Endothelial cell of umbilical vein (primary cell): ENCODE results near the gene ADAMTS17. TPM values are rescaled to one million over a fixed set of nuclear protein-coding genes. Genes with fewer than 3 reads are reported as not detected.

Experiments used
- BruUV-seq: library from RNA; stranded (reverse); fragments of 400-500 nt; replicated peaks from 2 replicates; lab custom pipeline; 2021; lab: Mats Ljungman, UMichigan
- CTCF ChIA-PET: fragments of 300-600, 350-600 bp; sonication (Branson Sonifier 250); formaldehyde crosslinking; loops from one replicate; lab custom pipeline; 2021; ENCODE audit warnings: antibody characterized with exemption, inconsistent platforms; lab: Charles Lee
- POLR2A ChIA-PET: fragments of 300-600, 350-600 bp; sonication (Branson Sonifier 250); formaldehyde crosslinking; loops from one replicate; lab custom pipeline; 2021; ENCODE audit warnings: antibody characterized with exemption, inconsistent platforms; lab: Charles Lee
- DNase-seq: peaks from one replicate; pipeline ENCODE4 v3.0.0-alpha.2; 2011; ENCODE audit warnings: low read depth, low spot score
- FAIRE-seq: peaks from 2 replicates; lab custom pipeline; 2011; peaks lifted over from hg19 to GRCh38; lab: Jason Lieb, UNC
- H2AFZ ChIP-seq: 2 replicates; pipeline ENCODE4 v1.6.0; 2012; ENCODE audit warnings: low read depth, low read length, control low read depth, inconsistent platforms
- H3K27ac ChIP-seq: 2 replicates; pipeline ENCODE4 v1.5.1; 2011; ENCODE audit warnings: low read depth, mild to moderate bottlenecking, control low read depth, low read length, moderate library complexity; ENCODE audit not compliant: insufficient read depth
- H3K27me3 ChIP-seq, 2 experiments: 2 replicates each; pipeline versions ENCODE4 v1.6.0 to v1.6.1; 2011; ENCODE audit warnings: low read length in 2 of 2, mixed read lengths in 1 of 2; ENCODE audit not compliant: control insufficient read depth in 2 of 2, insufficient read depth in 2 of 2
- H3K36me3 ChIP-seq, 2 experiments: 2 replicates in 1 of 2; 3 replicates in 1 of 2; pipeline ENCODE4 v1.5.1; 2011; ENCODE audit warnings: low read length in 2 of 2, mild to moderate bottlenecking in 1 of 2, moderate library complexity in 1 of 2; ENCODE audit not compliant: control insufficient read depth in 2 of 2, insufficient read depth in 2 of 2; ENCODE audit errors: extremely low read depth in 1 of 2
- H3K4me1 ChIP-seq: 3 replicates; pipeline ENCODE4 v1.5.1; 2011; ENCODE audit warnings: mild to moderate bottlenecking, low read length; ENCODE audit not compliant: control insufficient read depth, insufficient read depth; ENCODE audit errors: extremely low read depth
- H3K4me2 ChIP-seq: 2 replicates; pipeline ENCODE4 v1.6.1; 2011; ENCODE audit warnings: low read length, control low read depth, mixed read lengths; ENCODE audit not compliant: insufficient read depth
- H3K4me3 ChIP-seq, 3 experiments: fragments of 200-600 bp in 1 of 3; sonication (generic), shearing (Covaris generic) in 1 of 3; replicated peaks in 1 of 3; 2 replicates each; pipeline ENCODE4 v1.5.1; 2011 to 2016; ENCODE audit warnings: control low read depth in 3 of 3, low read length in 3 of 3, mild to moderate bottlenecking in 2 of 3, inconsistent platforms in 1 of 3, low read depth in 1 of 3, moderate library complexity in 1 of 3; ENCODE audit not compliant: insufficient read depth in 1 of 3
- H3K79me2 ChIP-seq: 2 replicates; pipeline ENCODE4 v1.6.0; 2012; ENCODE audit warnings: low read length, inconsistent platforms; ENCODE audit not compliant: control insufficient read depth, insufficient read depth
- H3K9ac ChIP-seq: replicated peaks from 2 replicates; pipeline ENCODE3; 2011; ENCODE audit warnings: low read length, control low read depth; ENCODE audit not compliant: insufficient read depth; ENCODE audit errors: extremely low read depth
- H3K9me1 ChIP-seq: replicated peaks from 3 replicates; pipeline ENCODE4 v1.6.0; 2011; ENCODE audit warnings: mild to moderate bottlenecking, low read length; ENCODE audit not compliant: control insufficient read depth, insufficient read depth; ENCODE audit errors: extremely low read depth
- H3K9me3 ChIP-seq: replicated peaks from 2 replicates; pipeline ENCODE4 v1.5.1; 2012; ENCODE audit warnings: low read length, inconsistent platforms; ENCODE audit not compliant: control insufficient read depth, insufficient read depth
- H4K20me1 ChIP-seq: replicated peaks from 2 replicates; pipeline ENCODE3; 2011; ENCODE audit warnings: mild to moderate bottlenecking, low read length; ENCODE audit not compliant: control insufficient read depth, insufficient read depth; ENCODE audit errors: extremely low read depth
- EZH2 ChIP-seq: IDR thresholded peaks from 2 replicates; pipeline ENCODE4 v1.6.1; 2012; ENCODE audit warnings: borderline replicate concordance, low read depth, mild to moderate bottlenecking, moderate library complexity, low read length, inconsistent platforms; ENCODE audit not compliant: severe bottlenecking
- FOS ChIP-seq: IDR thresholded peaks from 2 replicates; pipeline ENCODE4 v1.6.1; 2011; ENCODE audit warnings: mild to moderate bottlenecking, low read length, moderate library complexity, borderline replicate concordance; ENCODE audit not compliant: insufficient read depth
- GATA2 ChIP-seq: IDR thresholded peaks from 2 replicates; pipeline ENCODE4 v1.7.0; 2011; ENCODE audit warnings: low read depth, mild to moderate bottlenecking, moderate library complexity, mixed read lengths, low read length; ENCODE audit not compliant: insufficient read length, insufficient read depth
- JUN ChIP-seq: IDR thresholded peaks from 2 replicates; pipeline ENCODE4 v1.6.1; 2011; ENCODE audit warnings: borderline replicate concordance, low read depth; ENCODE audit not compliant: insufficient read length, insufficient read depth
- MYC ChIP-seq: IDR thresholded peaks from one replicate; pipeline ENCODE4 v1.6.1; 2011; ENCODE audit warnings: mild to moderate bottlenecking, low read depth, low read length
- POLR2A ChIP-seq: IDR thresholded peaks from 2 replicates; pipeline ENCODE4 v1.6.1; 2012; ENCODE audit warnings: low read depth, mild to moderate bottlenecking, control low read depth, low read length
- dilution Hi-C: fragments of 300-500 bp; cut with MboI; formaldehyde crosslinking; loops from one replicate; pipeline ENCODE4 v1.15.0; 2019; ENCODE audit warnings: low sequenced_read_pairs; ENCODE audit not compliant: extremely low pct_ligation_motif_present
- intact Hi-C: fragments of 100-400 bp; cut with micrococcal nuclease; formaldehyde crosslinking; loops from one replicate; pipeline ENCODE4 v1.10.0; 2022
- polyA plus RNA-seq, 4 experiments: library from polyadenylated mRNA; depleted of rRNA in 3 of 4; stranded (reverse) in 3 of 4; unstranded in 1 of 4; fragments of >200 nt; gene quantifications; 2 replicates each; pipeline versions ENCODE4 v1.2.1 to v1.2.3, GENCODE V29; 2011 to 2012; ENCODE audit warnings: missing spikeins in 1 of 4
- total RNA-seq: library from RNA; stranded (reverse); gene quantifications from 2 replicates; pipeline ENCODE4 v1.2.3, GENCODE V29; 2021
- TF ChIP-seq, protein P1 (sequence below), 2 donors: IDR thresholded peaks; 1 replicate in 1 of 2; 2 replicates in 1 of 2; pipeline ENCODE4 v1.5.1; 2011; ENCODE audit warnings: low read length in 2 of 2, mild to moderate bottlenecking in 2 of 2, moderate library complexity in 2 of 2, control low read depth in 1 of 2, inconsistent platforms in 1 of 2, low read depth in 1 of 2; ENCODE audit not compliant: insufficient read depth in 1 of 2; ENCODE audit errors: extremely low read depth in 1 of 2

Gene ADAMTS17
- total and polyA plus RNA-seq, 2 donors (not counting 3 experiments of a cell fraction or from before 2014, with no cell fraction given) = 0.12 TPM; not detected in 1

GRCh38 chr15:100082761-100083402 lies 258.9 kb downstream of the ADAMTS17 start:
- H3K79me2 ChIP-seq = no peaks in the 10 kb centered on the region
- H4K20me1 ChIP-seq = no peaks in the 10 kb centered on the region
- no peak for FAIRE-seq
- ChIA-PET POLR2A (no interaction called here), CTCF (no interaction called here)
- no TSS peak for BruUV-seq
- H3K27ac ChIP-seq = no peak overlapping the region
- no peaks in the 10 kb centered on the region for H3K4me1 ChIP-seq
- intact Hi-C loops (no loop called here), dilution Hi-C loops (no loop called here)
- H3K4me2 ChIP-seq = no peak overlapping the region
- H3K9ac ChIP-seq = no peak overlapping the region
- no peaks in the 10 kb centered on the region for H3K9me3 ChIP-seq
- H3K27me3 ChIP-seq = no peaks in the 10 kb centered on the region
- no peaks in the 10 kb centered on the region for H3K9me1 ChIP-seq
- H3K4me3 ChIP-seq = no peak overlapping the region
- no peak for DNase-seq
- no peaks in the 10 kb centered on the region for H3K36me3 ChIP-seq
- H2AFZ ChIP-seq = no peak overlapping the region
- TF ChIP-seq, protein P1, sequence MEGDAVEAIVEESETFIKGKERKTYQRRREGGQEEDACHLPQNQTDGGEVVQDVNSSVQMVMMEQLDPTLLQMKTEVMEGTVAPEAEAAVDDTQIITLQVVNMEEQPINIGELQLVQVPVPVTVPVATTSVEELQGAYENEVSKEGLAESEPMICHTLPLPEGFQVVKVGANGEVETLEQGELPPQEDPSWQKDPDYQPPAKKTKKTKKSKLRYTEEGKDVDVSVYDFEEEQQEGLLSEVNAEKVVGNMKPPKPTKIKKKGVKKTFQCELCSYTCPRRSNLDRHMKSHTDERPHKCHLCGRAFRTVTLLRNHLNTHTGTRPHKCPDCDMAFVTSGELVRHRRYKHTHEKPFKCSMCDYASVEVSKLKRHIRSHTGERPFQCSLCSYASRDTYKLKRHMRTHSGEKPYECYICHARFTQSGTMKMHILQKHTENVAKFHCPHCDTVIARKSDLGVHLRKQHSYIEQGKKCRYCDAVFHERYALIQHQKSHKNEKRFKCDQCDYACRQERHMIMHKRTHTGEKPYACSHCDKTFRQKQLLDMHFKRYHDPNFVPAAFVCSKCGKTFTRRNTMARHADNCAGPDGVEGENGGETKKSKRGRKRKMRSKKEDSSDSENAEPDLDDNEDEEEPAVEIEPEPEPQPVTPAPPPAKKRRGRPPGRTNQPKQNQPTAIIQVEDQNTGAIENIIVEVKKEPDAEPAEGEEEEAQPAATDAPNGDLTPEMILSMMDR (IDR thresholded peaks at IDR 0.05; ENCODE audit: extremely low read depth in 1 of 2, insufficient read depth in 1 of 2, low read depth in 1 of 2, low read length in 2 of 2) = no peak
- TF ChIP-seq MYC = no peak

DNA sequence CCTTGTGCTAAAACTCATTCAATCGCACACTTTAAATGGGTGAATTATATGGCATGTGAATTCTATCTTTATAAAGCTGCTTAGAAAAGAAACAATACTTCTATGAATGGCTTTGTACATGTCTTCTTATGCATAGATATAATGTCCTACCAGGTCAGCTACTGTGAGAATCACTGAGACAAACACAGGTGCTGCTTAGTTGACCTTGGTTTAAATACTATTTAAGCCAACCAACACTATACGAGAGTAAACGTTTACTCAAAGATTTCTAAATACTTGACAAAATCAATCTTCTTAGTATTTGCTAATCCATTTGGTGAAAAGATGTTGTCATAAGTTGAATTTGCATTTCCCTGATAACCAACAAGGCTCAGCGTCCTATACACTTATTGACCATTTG lies 260.3 kb downstream of the ADAMTS17 start:
- H3K27ac ChIP-seq = no peak overlapping the region
- CTCF ChIA-PET = no interaction called here
- H3K4me2 ChIP-seq = no peak overlapping the region
- no peak overlapping the region for H3K9ac ChIP-seq
- no peak for DNase-seq
- H3K4me1 ChIP-seq = no peaks in the 10 kb centered on the region
- intact Hi-C loops = no loop called here
- dilution Hi-C loops = no loop called here
- no peaks in the 10 kb centered on the region for H3K9me1 ChIP-seq
- H3K79me2 ChIP-seq = no peaks in the 10 kb centered on the region
- no peaks in the 10 kb centered on the region for H3K27me3 ChIP-seq
- no peak overlapping the region for H3K4me3 ChIP-seq
- H2AFZ ChIP-seq = no peak overlapping the region
- TF ChIP-seq JUN (no peak), GATA2 (no peak), EZH2 (no peak), FOS (no peak), POLR2A (no peak)
- TF ChIP-seq, protein P1 (IDR thresholded peaks at IDR 0.05; ENCODE audit: extremely low read depth in 1 of 2, insufficient read depth in 1 of 2, low read depth in 1 of 2, low read length in 2 of 2) = no peak
- H4K20me1 ChIP-seq = no peaks in the 10 kb centered on the region
- POLR2A ChIA-PET = no interaction called here
- FAIRE-seq = no peak
- H3K9me3 ChIP-seq = no peaks in the 10 kb centered on the region
- BruUV-seq = no TSS peak
- no peaks in the 10 kb centered on the region for H3K36me3 ChIP-seq
